Left lung (tissue), 10 donors: ENCODE data around the gene GABRR3. TPM values are rescaled to one million over a fixed set of nuclear protein-coding genes. Genes with fewer than 3 reads are reported as not detected.

Experiments
- ATAC-seq: fragments of 200-7000 bp; cut with Tn5 transposase; one replicate; pipeline ENCODE4 v1.9.1; 2020; ENCODE audit warnings: moderate library complexity
- DNase-seq, 4 donors: peaks; one replicate each; pipeline ENCODE4 v3.0.0-alpha.2; 2013 to 2020
- H3K27ac ChIP-seq, 2 donors: fragments of 200-600 bp; sonication (generic) in 1 of 2; one replicate each; pipeline versions ENCODE4 v1.5.0 to v1.8.0; 2020 to 2021
- H3K27me3 ChIP-seq, 2 donors: fragments of 200-600 bp; sonication (generic) in 1 of 2; one replicate each; pipeline versions ENCODE4 v1.5.0 to v1.8.0; 2020 to 2021
- H3K36me3 ChIP-seq, 2 donors: fragments of 200-600 bp; sonication (generic) in 1 of 2; one replicate each; pipeline versions ENCODE4 v1.5.0 to v1.8.0; 2020 to 2021
- H3K4me1 ChIP-seq, 2 donors: fragments of 200-600 bp; one replicate each; pipeline ENCODE4 v1.8.0; 2021
- H3K4me3 ChIP-seq, 2 donors: fragments of 200-600 bp; sonication (generic) in 1 of 2; one replicate each; pipeline versions ENCODE4 v1.5.0 to v1.8.0; 2020 to 2021; ENCODE audit warnings: mild to moderate bottlenecking in 1 of 2
- H3K9me3 ChIP-seq, 2 donors: fragments of 200-600 bp; sonication (generic) in 1 of 2; one replicate each; pipeline versions ENCODE4 v1.5.0 to v1.8.0; 2020 to 2021
- CTCF ChIP-seq, 2 donors: fragments of 200-600 bp; sonication (generic) in 1 of 2; IDR thresholded peaks; one replicate each; pipeline versions ENCODE4 v1.5.0 to v1.8.0; 2021; ENCODE audit warnings: antibody characterized with exemption in 2 of 2
- intact Hi-C, 2 donors: fragments of 100-400 bp; cut with DNase I; formaldehyde crosslinking; loops; one replicate each; pipeline versions ENCODE4 v1.11.2 to v1.14.2; 2022
- polyA plus RNA-seq, 6 donors: library from polyadenylated mRNA; unstranded; fragments of 120-200 nt; gene quantifications; one replicate each; pipeline ENCODE4 v1.2.1, GENCODE V29; 2013; ENCODE audit not compliant: insufficient read length in 6 of 6
- total RNA-seq, 2 donors: library from RNA; stranded (reverse); fragmentation: NEBNext Ultra II Directional; extraction: Animal tissue kit (Norgen Biotek cat#: 25700); gene quantifications; one replicate each; pipeline ENCODE4 v1.2.1, GENCODE V29; 2021
- donor health status: DM: no; HTN: yes; CAD: no.
- donor health status: DM: no; HTN: no; CAD: no.

The GABRR3 gene
- total and polyA plus RNA-seq, 8 donors = 0.10 TPM; not detected in 7

- Histone ChIP-seq H3K27ac (no peak overlapping the region), H3K4me1 (no peaks in the 10 kb centered on the region), H3K36me3 (no peaks in the 10 kb centered on the region), H3K9me3 (no peaks in the 10 kb centered on the region), H3K4me3 (no peak overlapping the region), H3K27me3 (no peaks in the 10 kb centered on the region)
- intact Hi-C loops = no loop called here
- no peak for DNase-seq
- no peak for TF ChIP-seq CTCF (IDR thresholded peaks at IDR 0.05)
- no peak for ATAC-seq
Measured at GRCh38 chr3:98025392-98025945, 9.6 kb downstream of the GABRR3 start.

DNA sequence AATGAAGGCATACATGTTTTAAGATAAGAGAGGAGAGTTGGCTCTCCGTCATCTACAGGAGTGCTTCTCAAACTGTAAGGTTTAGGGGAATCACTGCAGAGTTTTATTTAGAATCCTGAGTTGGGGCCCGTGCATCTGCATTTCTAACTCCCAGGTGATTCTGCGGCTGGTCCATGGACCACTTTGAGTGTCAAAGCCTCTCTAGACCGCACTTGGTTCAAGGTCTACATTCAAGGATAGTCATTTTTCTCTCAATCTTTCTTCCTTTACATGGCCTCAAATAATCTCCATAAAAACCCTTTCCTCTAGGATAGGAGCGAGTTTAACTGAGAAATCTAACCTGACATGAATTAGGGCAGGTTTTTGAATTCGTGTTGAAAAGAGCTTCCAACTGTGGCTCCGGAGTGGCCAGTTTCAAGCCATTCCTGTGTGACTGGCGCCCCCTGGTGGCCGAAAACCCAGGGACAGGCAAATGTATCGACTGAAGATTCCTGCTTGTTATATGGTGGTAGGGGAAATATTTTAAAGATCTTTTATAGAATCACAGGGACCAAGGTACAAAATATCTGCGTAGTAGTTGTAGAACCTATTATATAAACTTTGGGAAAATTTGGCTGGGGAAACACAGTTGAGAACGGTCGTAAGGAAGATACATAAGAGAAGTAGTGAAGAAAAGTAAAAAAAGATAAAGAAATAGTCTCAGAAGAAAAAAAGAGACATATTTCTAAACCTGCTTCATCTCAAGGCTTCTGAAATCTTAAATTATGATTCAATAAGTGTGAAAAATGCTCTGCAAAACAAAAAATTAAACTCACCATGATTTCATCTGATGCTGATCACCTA, 11.9 kb downstream of the GABRR3 start:
- no peak overlapping the region for H3K4me3 ChIP-seq
- no peaks in the 10 kb centered on the region for H3K27me3 ChIP-seq
- no peak overlapping the region for H3K27ac ChIP-seq
- ATAC-seq = peak; percentile 92
- intact Hi-C loops = loop anchor here in 1 of 2 donors (5.0 kb wide), 1 partner anchor 226 kb away; no protein-coding TSS in a partner anchor
- peak; percentile 91 to 97 for TF ChIP-seq CTCF (IDR thresholded peaks at IDR 0.05)
- no peaks in the 10 kb centered on the region for H3K36me3 ChIP-seq
- no peaks in the 10 kb centered on the region for H3K9me3 ChIP-seq
- DNase-seq = peak; percentile 70 to 96 (median 84)
- no peaks in the 10 kb centered on the region for H3K4me1 ChIP-seq

DNA sequence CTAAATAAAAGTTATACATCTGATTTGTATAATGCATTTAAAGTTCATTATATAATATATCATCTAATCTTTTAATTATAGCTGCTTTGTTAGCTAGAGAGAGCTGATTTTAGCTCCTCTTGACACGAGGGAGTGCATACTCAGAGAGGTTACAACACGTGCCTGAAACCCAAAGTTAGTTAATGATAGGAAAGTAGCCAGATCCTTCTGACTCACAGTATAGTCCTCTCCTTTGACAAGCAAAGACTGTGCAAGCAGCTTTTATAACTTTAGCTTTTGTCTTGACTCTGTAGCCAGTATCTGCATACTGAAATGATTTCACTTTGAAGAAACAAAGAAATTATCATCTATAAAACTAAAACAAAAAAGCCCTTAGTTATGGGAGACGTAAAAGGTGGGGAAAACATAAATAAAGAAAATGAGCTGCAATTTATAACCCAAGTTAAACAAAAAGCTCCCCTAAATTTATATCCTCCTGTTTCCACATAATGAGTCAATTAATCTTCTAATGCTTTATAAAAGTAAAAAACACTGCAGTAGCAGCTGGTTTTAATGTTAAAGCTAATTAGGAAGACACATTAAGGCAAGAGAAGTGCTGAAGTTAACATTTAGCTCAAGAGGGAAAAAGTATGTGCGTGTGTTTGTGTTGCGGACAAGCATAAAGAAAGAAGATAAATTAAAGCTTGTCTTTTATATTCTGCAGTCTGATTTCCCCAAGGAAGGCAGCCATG, 13.1 kb downstream of the GABRR3 start:
- Histone ChIP-seq H3K4me3 (no peak overlapping the region), H3K36me3 (no peaks in the 10 kb centered on the region), H3K9me3 (no peaks in the 10 kb centered on the region), H3K27me3 (no peaks in the 10 kb centered on the region), H3K4me1 (no peaks in the 10 kb centered on the region), H3K27ac (no peak overlapping the region)
- no peak for TF ChIP-seq CTCF (IDR thresholded peaks at IDR 0.05)
- DNase-seq (no peak), ATAC-seq (peak; percentile 82)
- intact Hi-C loops = loop anchor here in 1 of 2 donors (5.0 kb wide), 1 partner anchor 225 kb away; no protein-coding TSS in a partner anchor

- no peak for TF ChIP-seq CTCF (IDR thresholded peaks at IDR 0.05)
- ATAC-seq = no peak
- no peaks in the 10 kb centered on the region for H3K4me1 ChIP-seq
- intact Hi-C loops = loop anchor here in 1 of 2 donors (5.0 kb wide), 1 partner anchor 223 kb away; no protein-coding TSS in a partner anchor
- H3K4me3 ChIP-seq = no peak overlapping the region
- H3K9me3 ChIP-seq = no peaks in the 10 kb centered on the region
- DNase-seq = no peak
- H3K27ac ChIP-seq = no peak overlapping the region
- no peaks in the 10 kb centered on the region for H3K27me3 ChIP-seq
- no peaks in the 10 kb centered on the region for H3K36me3 ChIP-seq
Measured at GRCh38 chr3:98020412-98020811, 14.7 kb downstream of the GABRR3 start.

- Histone ChIP-seq H3K9me3 (no peaks in the 10 kb centered on the region), H3K36me3 (no peaks in the 10 kb centered on the region), H3K4me1 (peaks cover 0 to 12% of the 10 kb centered on the region in 2 donors), H3K4me3 (no peak overlapping the region), H3K27me3 (no peaks in the 10 kb centered on the region), H3K27ac (no peak overlapping the region)
- intact Hi-C loops = no loop called here
- ATAC-seq = no peak
- no peak for TF ChIP-seq CTCF (IDR thresholded peaks at IDR 0.05)
- DNase-seq = no peak
Measured at GRCh38 chr3:98018301-98018700, 16.8 kb downstream of the GABRR3 start.
